Neutrophil (primary cell): ENCODE data around the gene SRRM4.

Source experiments
- H3K27ac ChIP-seq: fragments of 200-600 bp; sonication (generic); 2 replicates; pipeline ENCODE4 v1.5.1; 2016; ENCODE audit warnings: mild to moderate bottlenecking, moderate library complexity
- H3K27me3 ChIP-seq: fragments of 200-600 bp; sonication (generic); 2 replicates; pipeline ENCODE4 v1.6.0; 2016; ENCODE audit warnings: mild to moderate bottlenecking
- H3K36me3 ChIP-seq: fragments of 200-600 bp; sonication (generic); 2 replicates; pipeline ENCODE4 v1.5.1; 2017
- H3K4me1 ChIP-seq, 2 experiments: fragments of 200-600 bp in 1 of 2; sonication (generic) in 1 of 2; 1 replicate in 1 of 2; 2 replicates in 1 of 2; pipeline versions ENCODE4 v1.5.1 to v1.6.1; 2013 to 2016; ENCODE audit warnings: low read depth in 1 of 2, low read length in 1 of 2, mild to moderate bottlenecking in 1 of 2, moderate library complexity in 1 of 2; ENCODE audit not compliant: control insufficient read depth in 1 of 2, insufficient read depth in 1 of 2
- H3K4me3 ChIP-seq, 2 experiments: fragments of 200-600 bp in 1 of 2; sonication (generic) in 1 of 2; 1 replicate in 1 of 2; 2 replicates in 1 of 2; pipeline ENCODE4 v1.5.1; 2013 to 2016; ENCODE audit warnings: low read depth in 1 of 2, low read length in 1 of 2, mild to moderate bottlenecking in 1 of 2, moderate library complexity in 1 of 2
- H3K9me3 ChIP-seq: fragments of 200-600 bp; sonication (generic); 2 replicates; pipeline ENCODE4 v1.5.1; 2016
- TF ChIP-seq, protein P1 (sequence below): fragments of 200-600 bp; sonication (generic); IDR thresholded peaks from 2 replicates; pipeline ENCODE4 v1.5.1; 2016; ENCODE audit warnings: antibody characterized with exemption

Gene SRRM4, protein sequence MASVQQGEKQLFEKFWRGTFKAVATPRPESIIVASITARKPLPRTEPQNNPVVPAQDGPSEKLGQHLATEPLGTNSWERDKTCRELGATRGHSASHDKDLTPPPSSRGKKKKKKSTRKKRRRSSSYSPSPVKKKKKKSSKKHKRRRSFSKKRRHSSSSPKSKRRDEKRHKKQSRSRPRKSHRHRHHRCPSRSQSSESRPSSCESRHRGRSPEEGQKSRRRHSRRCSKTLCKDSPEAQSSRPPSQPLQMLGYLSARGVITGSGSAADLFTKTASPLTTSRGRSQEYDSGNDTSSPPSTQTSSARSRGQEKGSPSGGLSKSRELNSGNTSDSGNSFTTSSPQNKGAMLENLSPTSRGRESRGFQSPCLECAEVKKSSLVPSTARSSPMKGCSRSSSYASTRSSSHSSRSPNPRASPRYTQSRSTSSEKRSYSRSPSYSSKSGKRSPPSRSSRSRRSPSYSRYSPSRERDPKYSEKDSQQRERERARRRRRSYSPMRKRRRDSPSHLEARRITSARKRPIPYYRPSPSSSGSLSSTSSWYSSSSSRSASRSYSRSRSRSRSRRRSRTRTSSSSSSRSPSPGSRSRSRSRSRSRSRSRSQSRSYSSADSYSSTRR

DNA sequence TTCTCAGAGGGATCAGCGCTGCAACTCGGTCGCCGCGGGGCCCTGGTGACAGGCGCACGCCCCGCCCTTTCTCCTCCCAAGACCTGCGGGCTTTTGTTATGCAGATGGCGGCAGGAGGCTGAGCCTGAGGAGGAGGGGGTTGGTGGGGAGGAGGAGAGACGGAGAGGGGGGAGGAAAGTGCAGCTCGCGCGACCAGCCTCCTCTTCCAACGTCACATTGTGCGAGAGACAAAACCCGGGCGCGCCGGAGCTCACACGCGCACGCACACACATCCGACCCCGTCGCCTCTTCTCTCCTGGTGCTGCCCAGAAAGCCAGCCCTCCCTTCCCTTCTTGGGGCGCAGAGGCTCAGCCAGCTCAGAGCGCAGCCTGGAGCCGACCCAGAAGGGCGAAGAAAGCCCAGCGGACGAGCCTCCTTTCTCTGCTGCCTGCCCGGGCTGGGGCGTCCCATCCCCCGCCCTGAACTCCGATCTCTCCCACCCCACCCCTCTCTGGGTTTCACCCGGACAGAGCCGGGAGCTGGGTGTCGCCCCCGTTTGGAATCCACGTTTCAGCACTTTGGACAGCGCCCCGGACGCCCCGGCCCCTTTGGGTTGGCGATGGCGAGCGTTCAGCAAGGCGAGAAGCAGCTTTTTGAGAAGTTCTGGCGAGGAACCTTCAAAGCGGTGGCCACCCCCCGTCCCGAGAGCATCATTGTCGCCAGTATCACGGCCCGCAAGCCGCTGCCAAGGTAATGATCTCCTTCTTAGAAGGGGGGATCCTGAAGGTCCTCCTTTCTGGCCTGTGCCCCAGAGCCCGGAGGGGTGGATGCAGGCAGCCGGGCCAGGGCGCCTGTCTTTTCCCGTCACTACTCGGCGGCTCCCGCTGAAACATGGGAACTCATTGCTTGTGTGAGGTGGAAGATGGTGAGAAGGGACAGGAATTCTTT is at the start of gene SRRM4:
SRRM4 (plus strand) TSS at position 257 of the 927 bp plus-strand sequence; CDS start at position 599, 342 bp downstream.
- no peaks in the 10 kb centered on the region for H3K4me1 ChIP-seq
- H3K4me3 ChIP-seq = no peak within 1 kb of the TSS
- H3K36me3 ChIP-seq = no peaks in the 10 kb centered on the region
- TF ChIP-seq, protein P1, sequence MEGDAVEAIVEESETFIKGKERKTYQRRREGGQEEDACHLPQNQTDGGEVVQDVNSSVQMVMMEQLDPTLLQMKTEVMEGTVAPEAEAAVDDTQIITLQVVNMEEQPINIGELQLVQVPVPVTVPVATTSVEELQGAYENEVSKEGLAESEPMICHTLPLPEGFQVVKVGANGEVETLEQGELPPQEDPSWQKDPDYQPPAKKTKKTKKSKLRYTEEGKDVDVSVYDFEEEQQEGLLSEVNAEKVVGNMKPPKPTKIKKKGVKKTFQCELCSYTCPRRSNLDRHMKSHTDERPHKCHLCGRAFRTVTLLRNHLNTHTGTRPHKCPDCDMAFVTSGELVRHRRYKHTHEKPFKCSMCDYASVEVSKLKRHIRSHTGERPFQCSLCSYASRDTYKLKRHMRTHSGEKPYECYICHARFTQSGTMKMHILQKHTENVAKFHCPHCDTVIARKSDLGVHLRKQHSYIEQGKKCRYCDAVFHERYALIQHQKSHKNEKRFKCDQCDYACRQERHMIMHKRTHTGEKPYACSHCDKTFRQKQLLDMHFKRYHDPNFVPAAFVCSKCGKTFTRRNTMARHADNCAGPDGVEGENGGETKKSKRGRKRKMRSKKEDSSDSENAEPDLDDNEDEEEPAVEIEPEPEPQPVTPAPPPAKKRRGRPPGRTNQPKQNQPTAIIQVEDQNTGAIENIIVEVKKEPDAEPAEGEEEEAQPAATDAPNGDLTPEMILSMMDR = no peak
- no peaks in the 10 kb centered on the region for H3K9me3 ChIP-seq
- no peak within 1 kb of the TSS for H3K27ac ChIP-seq
- H3K27me3 ChIP-seq = peaks cover 55% of the 10 kb centered on the region

DNA sequence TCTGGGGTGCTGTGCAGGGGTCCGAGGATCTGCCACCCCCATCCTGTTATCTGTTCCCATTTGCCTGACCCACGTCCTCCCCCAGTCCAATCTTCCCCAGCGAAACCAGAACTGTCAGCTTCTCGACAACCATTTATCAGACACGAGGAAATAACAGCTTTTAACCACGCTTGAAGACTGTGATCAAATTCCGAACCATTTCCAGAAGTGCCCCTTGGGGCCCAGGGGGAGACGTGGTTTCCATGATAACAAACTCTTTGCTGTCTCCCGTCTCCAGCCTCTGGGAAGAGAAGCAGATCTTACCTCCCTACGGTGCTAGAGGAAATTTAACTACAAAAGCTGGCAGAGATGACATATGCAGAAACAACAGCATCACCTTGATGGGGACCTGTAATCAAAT is 35.1 kb upstream of the SRRM4 start:
- Histone ChIP-seq H3K4me3 (no peak overlapping the region), H3K27ac (no peak overlapping the region), H3K36me3 (no peaks in the 10 kb centered on the region), H3K27me3 (no peaks in the 10 kb centered on the region), H3K9me3 (no peaks in the 10 kb centered on the region), H3K4me1 (no peaks in the 10 kb centered on the region)
- TF ChIP-seq, protein P1 = no peak

DNA sequence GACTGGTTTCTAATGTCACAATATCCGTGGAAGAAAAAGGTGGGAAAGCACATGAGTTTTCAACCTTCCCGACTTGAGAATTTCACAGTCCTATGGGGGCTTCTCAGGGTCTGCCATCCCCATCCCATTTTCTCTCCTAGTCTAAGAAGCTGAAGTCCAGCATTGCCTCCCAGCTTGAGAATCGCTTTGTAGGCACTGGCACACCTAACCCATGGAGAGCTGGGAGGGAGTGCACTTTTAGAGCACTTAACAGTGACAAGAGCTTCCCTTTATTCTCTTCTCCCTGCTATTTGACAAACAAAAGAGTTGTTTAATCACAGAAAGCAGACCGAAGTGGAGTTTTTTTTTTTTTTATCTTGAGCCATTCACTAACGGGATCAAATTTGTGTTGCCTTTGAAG is 22.8 kb upstream of the SRRM4 start:
- Histone ChIP-seq H3K4me1 (no peaks in the 10 kb centered on the region), H3K27ac (no peak overlapping the region), H3K27me3 (no peaks in the 10 kb centered on the region), H3K36me3 (no peaks in the 10 kb centered on the region), H3K9me3 (no peaks in the 10 kb centered on the region), H3K4me3 (no peak overlapping the region)
- TF ChIP-seq, protein P1 = no peak

DNA sequence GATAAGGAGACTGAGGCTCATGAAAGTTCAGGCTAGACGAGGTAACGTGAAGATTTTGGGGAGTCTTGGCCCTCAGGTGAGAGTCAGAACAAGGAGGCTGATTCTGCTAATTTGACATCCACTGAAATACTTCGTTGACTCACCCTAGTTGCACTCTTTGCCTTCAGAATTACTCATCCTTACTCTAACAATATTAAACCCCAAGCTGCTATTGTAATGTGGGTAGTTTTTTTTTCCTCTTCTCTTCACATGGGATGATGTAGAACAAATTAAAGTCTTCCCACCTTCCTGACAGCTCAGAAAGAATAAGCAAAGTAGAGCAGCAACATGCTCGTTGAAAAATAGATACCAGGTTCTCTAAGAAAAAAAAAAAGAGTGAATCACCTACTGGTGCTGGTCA is 22.0 kb upstream of the SRRM4 start:
- Histone ChIP-seq H3K27me3 (no peaks in the 10 kb centered on the region), H3K4me1 (no peaks in the 10 kb centered on the region), H3K27ac (no peak overlapping the region), H3K4me3 (no peak overlapping the region), H3K9me3 (no peaks in the 10 kb centered on the region), H3K36me3 (no peaks in the 10 kb centered on the region)
- TF ChIP-seq, protein P1 = no peak

DNA sequence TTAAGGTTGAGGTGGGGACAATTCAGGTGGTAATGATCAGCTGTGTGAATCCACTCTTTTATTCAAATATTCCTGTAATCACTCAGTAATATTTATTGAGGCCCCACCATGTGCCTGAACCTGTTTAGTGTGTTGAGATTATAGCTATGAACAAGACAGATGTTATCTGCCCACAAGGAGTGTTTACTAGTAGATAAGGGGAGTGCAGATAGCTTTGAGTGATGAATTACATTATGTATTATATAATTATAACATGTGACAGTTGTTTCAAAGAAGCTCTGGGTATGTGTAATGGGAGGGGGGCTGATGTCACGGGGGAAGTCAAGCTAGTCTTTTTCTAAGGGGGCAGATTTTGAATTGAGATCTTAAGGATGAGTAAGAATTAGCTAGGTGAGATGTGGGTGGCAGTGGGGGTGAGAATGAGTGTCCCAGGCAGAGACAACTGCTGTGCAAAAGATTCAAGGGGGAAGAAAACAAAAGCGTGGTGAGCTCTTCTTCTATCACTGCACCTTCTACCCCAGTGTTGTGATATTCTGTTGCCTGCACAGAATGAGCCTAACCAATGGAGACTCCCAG is 21.3 kb upstream of the SRRM4 start:
- no peaks in the 10 kb centered on the region for H3K9me3 ChIP-seq
- H3K27me3 ChIP-seq = no peaks in the 10 kb centered on the region
- H3K27ac ChIP-seq = no peak overlapping the region
- H3K4me3 ChIP-seq = no peak overlapping the region
- H3K4me1 ChIP-seq = no peaks in the 10 kb centered on the region
- H3K36me3 ChIP-seq = no peaks in the 10 kb centered on the region
- TF ChIP-seq, protein P1 = no peak
